ENCODE data around the gene CD69. TPM values are rescaled to one million over a fixed set of nuclear protein-coding genes. Genes with fewer than 3 reads are reported as not detected.
"Not testable (repeated sequence)": the region's sequence is repeated elsewhere in the genome, so short reads cannot be mapped to it uniquely, and the experiment has no call there.

The CD69 gene
- total RNA-seq, 1 experiment from 2014 or later = 2.6 TPM

- BruUV-seq (replicated peaks) = no TSS peak
- CTCF ChIA-PET = no interaction called here
- Mint-ChIP-seq H3K4me3 (ENCODE audit: low read depth, unreplicated experiment) (no peak overlapping the region), H3K27me3 (ENCODE audit: unreplicated experiment) (no peaks in the 10 kb centered on the region), H3K36me3 (ENCODE audit: insufficient read depth, unreplicated experiment) (no peaks in the 10 kb centered on the region), H3K9me3 (ENCODE audit: low read depth, unreplicated experiment) (no peaks in the 10 kb centered on the region), H3K4me1 (ENCODE audit: low read depth, unreplicated experiment) (peaks cover 14% of the 10 kb centered on the region), H3K27ac (ENCODE audit: unreplicated experiment) (no peak overlapping the region)
- TF ChIP-seq, protein P1, sequence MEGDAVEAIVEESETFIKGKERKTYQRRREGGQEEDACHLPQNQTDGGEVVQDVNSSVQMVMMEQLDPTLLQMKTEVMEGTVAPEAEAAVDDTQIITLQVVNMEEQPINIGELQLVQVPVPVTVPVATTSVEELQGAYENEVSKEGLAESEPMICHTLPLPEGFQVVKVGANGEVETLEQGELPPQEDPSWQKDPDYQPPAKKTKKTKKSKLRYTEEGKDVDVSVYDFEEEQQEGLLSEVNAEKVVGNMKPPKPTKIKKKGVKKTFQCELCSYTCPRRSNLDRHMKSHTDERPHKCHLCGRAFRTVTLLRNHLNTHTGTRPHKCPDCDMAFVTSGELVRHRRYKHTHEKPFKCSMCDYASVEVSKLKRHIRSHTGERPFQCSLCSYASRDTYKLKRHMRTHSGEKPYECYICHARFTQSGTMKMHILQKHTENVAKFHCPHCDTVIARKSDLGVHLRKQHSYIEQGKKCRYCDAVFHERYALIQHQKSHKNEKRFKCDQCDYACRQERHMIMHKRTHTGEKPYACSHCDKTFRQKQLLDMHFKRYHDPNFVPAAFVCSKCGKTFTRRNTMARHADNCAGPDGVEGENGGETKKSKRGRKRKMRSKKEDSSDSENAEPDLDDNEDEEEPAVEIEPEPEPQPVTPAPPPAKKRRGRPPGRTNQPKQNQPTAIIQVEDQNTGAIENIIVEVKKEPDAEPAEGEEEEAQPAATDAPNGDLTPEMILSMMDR (IDR thresholded peaks at IDR 0.05; ENCODE audit: unreplicated experiment) = no peak
- intact Hi-C loops (cut with micrococcal nuclease; ENCODE audit: unreplicated experiment) = no loop called here
- DNase-seq = no peak
Measured at GRCh38 chr12:9719790-9720189, 40.9 kb downstream of the CD69 start.

DNA sequence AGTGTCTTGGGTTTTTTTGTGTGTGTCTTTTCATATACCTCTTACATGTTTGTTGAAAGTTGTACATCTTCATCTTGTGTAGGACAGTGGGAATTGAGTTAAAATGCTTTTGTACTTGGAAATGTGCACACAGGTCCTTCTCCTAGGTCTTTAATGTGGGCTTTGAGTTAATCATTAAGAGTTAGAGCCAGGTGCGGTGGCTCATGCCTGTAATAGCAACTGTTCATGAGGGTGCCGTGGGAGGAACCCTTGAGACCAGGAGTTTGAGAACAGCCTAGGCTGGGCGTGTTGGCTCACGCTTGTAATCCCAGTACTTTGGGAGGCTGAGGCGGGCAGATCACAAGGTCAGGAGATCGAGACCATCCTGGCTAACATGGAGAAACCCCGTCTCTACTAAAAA, 41.7 kb downstream of the CD69 start:
- H3K27me3 Mint-ChIP-seq (ENCODE audit: unreplicated experiment) = no peaks in the 10 kb centered on the region
- DNase-seq = no peak
- BruUV-seq (replicated peaks) = no TSS peak
- H3K9me3 Mint-ChIP-seq (ENCODE audit: low read depth, unreplicated experiment) = no peaks in the 10 kb centered on the region
- CTCF ChIA-PET = interaction anchor here (0.6 kb wide), 1 partner anchor 24 kb away, joined by 3 read pairs; no protein-coding TSS in a partner anchor
- no peak overlapping the region for H3K27ac Mint-ChIP-seq (ENCODE audit: unreplicated experiment)
- TF ChIP-seq, protein P1 (IDR thresholded peaks at IDR 0.05; ENCODE audit: unreplicated experiment) = no peak
- H3K36me3 Mint-ChIP-seq (ENCODE audit: insufficient read depth, unreplicated experiment) = no peaks in the 10 kb centered on the region
- peaks cover 14% of the 10 kb centered on the region for H3K4me1 Mint-ChIP-seq (ENCODE audit: low read depth, unreplicated experiment)
- no peak overlapping the region for H3K4me3 Mint-ChIP-seq (ENCODE audit: low read depth, unreplicated experiment)
- intact Hi-C loops (cut with micrococcal nuclease; ENCODE audit: unreplicated experiment) = no loop called here

DNA sequence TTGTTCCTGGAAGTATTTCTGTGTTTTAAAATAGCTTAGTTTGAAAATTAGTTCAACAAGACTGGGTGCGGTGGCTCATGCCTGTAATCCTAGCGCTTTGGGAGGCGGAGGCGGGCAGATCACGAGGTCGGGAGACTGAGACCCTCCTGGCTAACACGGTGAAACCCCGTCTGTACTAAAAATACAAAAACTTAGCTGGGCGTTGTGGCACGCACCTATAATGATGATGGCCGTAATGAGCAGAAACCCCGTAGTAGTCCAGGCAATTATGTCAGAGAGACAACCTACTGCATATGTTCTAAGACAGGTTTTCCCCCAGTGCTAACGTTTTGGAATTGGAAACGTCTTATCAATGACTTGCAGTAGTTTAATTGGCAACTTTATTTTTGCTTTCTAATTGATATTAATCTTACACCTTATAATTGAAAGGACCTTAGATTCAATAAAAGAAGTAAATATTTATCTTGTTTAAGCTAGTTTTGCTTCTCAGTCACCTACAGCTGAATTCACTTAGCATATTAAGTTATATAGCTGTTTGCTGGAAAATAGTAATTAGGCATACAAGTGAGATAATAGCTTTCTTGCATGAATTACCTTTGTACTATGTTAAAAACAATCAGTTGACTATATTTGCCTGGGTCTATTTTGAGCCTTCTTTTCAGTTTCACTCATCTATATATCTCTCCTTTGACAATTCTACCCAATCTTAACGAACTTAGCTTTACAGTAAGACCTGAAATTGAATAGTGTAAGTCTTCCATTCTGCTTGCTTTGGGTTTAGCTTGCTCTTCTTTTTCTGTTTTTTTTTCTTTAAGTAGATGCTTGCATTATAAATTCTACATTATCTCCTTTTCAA, 43.4 kb downstream of the CD69 start:
- H3K36me3 Mint-ChIP-seq (ENCODE audit: insufficient read depth, unreplicated experiment) = no peaks in the 10 kb centered on the region
- no peaks in the 10 kb centered on the region for H3K9me3 Mint-ChIP-seq (ENCODE audit: low read depth, unreplicated experiment)
- no TSS peak for BruUV-seq (replicated peaks)
- TF ChIP-seq, protein P1 (IDR thresholded peaks at IDR 0.05; ENCODE audit: unreplicated experiment) = no peak
- CTCF ChIA-PET = interaction anchor here (0.8 kb wide), 1 partner anchor 9 kb away, joined by 3 read pairs; no protein-coding TSS in a partner anchor
- H3K27me3 Mint-ChIP-seq (ENCODE audit: unreplicated experiment) = no peaks in the 10 kb centered on the region
- no peak overlapping the region for H3K4me3 Mint-ChIP-seq (ENCODE audit: low read depth, unreplicated experiment)
- DNase-seq = no peak
- intact Hi-C loops (cut with micrococcal nuclease; ENCODE audit: unreplicated experiment) = no loop called here
- H3K27ac Mint-ChIP-seq (ENCODE audit: unreplicated experiment) = no peak overlapping the region
- peaks cover 14% of the 10 kb centered on the region for H3K4me1 Mint-ChIP-seq (ENCODE audit: low read depth, unreplicated experiment)

- intact Hi-C loops (cut with micrococcal nuclease; ENCODE audit: unreplicated experiment); DNase-seq; H3K27ac Mint-ChIP-seq (ENCODE audit: unreplicated experiment); H3K36me3 Mint-ChIP-seq (ENCODE audit: insufficient read depth, unreplicated experiment); BruUV-seq (replicated peaks); H3K27me3 Mint-ChIP-seq (ENCODE audit: unreplicated experiment); H3K4me3 Mint-ChIP-seq (ENCODE audit: low read depth, unreplicated experiment); H3K9me3 Mint-ChIP-seq (ENCODE audit: low read depth, unreplicated experiment); H3K4me1 Mint-ChIP-seq (ENCODE audit: low read depth, unreplicated experiment); CTCF ChIA-PET: not testable (repeated sequence)
Measured at GRCh38 chr12:9713032-9713558, 47.6 kb downstream of the CD69 start.

DNA sequence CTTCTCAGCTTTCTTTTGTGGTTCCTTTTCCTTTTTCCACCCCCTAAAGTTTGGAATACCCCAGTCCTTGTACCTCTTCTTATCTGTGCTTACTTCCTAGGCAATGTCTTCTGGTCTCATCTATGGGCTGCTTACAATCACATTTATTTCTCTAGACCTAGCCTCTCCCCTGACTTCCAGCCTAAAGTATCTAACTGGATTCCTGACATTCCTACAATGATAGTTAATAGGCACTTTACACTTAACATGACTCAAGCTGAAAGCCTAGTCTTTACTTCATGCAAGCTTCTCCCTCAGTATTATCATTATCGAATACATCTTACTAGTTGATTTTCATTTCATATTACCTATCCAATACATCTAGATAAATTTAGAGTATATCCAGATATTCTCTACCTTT, 49.0 kb downstream of the CD69 start:
- Mint-ChIP-seq H3K4me3 (ENCODE audit: low read depth, unreplicated experiment) (no peak overlapping the region), H3K9me3 (ENCODE audit: low read depth, unreplicated experiment) (no peaks in the 10 kb centered on the region), H3K4me1 (ENCODE audit: low read depth, unreplicated experiment) (peaks cover 14% of the 10 kb centered on the region), H3K27ac (ENCODE audit: unreplicated experiment) (no peak overlapping the region), H3K27me3 (ENCODE audit: unreplicated experiment) (no peaks in the 10 kb centered on the region), H3K36me3 (ENCODE audit: insufficient read depth, unreplicated experiment) (no peaks in the 10 kb centered on the region)
- TF ChIP-seq, protein P1 (IDR thresholded peaks at IDR 0.05; ENCODE audit: unreplicated experiment) = no peak
- BruUV-seq (replicated peaks) = no TSS peak
- intact Hi-C loops (cut with micrococcal nuclease; ENCODE audit: unreplicated experiment) = no loop called here
- CTCF ChIA-PET = interaction anchor here (1.4 kb wide), 1 partner anchor 10 kb away, joined by 3 read pairs; no protein-coding TSS in a partner anchor
- DNase-seq = no peak
